Ishikawa (cell line): ENCODE results near the gene CDC42BPB.

Experiments
- CEBPB ChIP-seq: IDR thresholded peaks from 2 replicates; pipeline ENCODE4 v1.6.1; 2012
- CREB1 ChIP-seq: IDR thresholded peaks from 2 replicates; pipeline ENCODE4 v1.6.1; 2012; ENCODE audit warnings: low read depth
- EGR1 ChIP-seq: IDR thresholded peaks from 2 replicates; pipeline ENCODE4 v1.6.1; 2012
- EP300 ChIP-seq: IDR thresholded peaks from 2 replicates; pipeline ENCODE4 v1.6.1; 2012; ENCODE audit warnings: borderline replicate concordance
- FOXM1 ChIP-seq: IDR thresholded peaks from 2 replicates; pipeline ENCODE4 v1.6.1; 2012; ENCODE audit warnings: low read depth, borderline replicate concordance
- MAX ChIP-seq: IDR thresholded peaks from 2 replicates; pipeline ENCODE4 v1.6.1; 2012
- NFIC ChIP-seq: IDR thresholded peaks from 2 replicates; pipeline ENCODE4 v1.6.1; 2012
- RAD21 ChIP-seq: IDR thresholded peaks from 2 replicates; pipeline ENCODE4 v1.6.1; 2012; ENCODE audit warnings: low read depth
- REST ChIP-seq: IDR thresholded peaks from 2 replicates; pipeline ENCODE4 v1.6.1; 2012; ENCODE audit warnings: low read depth, mild to moderate bottlenecking
- TAF1 ChIP-seq: IDR thresholded peaks from 2 replicates; pipeline ENCODE4 v1.6.1; 2012; ENCODE audit warnings: low read depth, mild to moderate bottlenecking
- TCF12 ChIP-seq: IDR thresholded peaks from 2 replicates; pipeline ENCODE4 v1.6.1; 2012; ENCODE audit warnings: low read depth
- TEAD4 ChIP-seq: IDR thresholded peaks from 2 replicates; pipeline ENCODE4 v1.6.1; 2012
- YY1 ChIP-seq: IDR thresholded peaks from 2 replicates; pipeline ENCODE4 v1.6.1; 2012; ENCODE audit warnings: low read depth
- ZBTB7A ChIP-seq: IDR thresholded peaks from 2 replicates; pipeline ENCODE4 v1.6.1; 2012; ENCODE audit warnings: low read depth
- TF ChIP-seq, protein P1 (sequence below): IDR thresholded peaks from 2 replicates; pipeline ENCODE4 v1.6.1; 2012

Gene CDC42BPB

GRCh38 chr14:102982852-102983470 lies 74.4 kb downstream of the CDC42BPB start:
- no peak for TF ChIP-seq EGR1

DNA sequence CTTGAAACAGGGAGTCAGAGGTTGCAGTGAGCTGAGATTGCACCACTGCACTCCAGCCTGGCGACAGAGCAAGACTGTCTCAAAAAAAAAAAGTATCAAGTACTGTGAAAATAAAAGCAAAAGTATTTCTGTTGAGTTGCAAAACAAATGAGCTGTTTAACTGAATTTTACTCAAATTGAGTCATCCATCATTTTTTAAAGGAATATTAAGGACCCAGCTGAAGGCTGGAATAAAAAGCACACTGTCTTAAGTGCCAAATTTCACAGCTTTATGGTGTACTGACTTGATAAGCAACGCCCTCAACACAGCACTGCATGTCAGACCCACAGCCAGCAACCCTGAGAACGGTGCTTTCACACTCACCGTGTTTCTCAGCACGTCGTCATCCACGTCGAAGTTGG lies 76.9 kb downstream of the CDC42BPB start:
- TF ChIP-seq ZBTB7A (no peak), EP300 (no peak), RAD21 (no peak), MAX (no peak), REST (no peak), CEBPB (no peak), CREB1 (no peak), TCF12 (no peak), FOXM1 (no peak), NFIC (no peak)
- TF ChIP-seq, protein P1, sequence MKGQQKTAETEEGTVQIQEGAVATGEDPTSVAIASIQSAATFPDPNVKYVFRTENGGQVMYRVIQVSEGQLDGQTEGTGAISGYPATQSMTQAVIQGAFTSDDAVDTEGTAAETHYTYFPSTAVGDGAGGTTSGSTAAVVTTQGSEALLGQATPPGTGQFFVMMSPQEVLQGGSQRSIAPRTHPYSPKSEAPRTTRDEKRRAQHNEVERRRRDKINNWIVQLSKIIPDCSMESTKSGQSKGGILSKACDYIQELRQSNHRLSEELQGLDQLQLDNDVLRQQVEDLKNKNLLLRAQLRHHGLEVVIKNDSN, result no peak

DNA sequence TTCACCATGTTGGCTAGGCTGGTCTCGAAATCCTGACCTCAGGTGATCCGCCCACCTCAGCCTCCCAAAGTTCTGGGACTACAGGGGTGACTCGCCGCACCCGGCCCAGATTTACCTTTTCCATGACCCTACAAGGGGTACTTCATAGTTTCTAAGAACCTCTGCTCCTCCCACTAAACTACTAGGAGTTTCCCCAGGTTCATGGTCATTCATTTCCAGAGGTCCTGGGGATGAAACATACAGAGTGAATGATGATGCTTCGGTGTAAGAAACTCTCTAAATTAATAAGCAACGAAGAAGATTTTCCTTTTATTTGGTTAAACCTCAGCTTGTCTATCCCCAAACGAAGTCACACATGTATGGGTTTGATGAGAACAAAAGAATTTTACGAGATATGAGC lies 77.9 kb downstream of the CDC42BPB start:
- no peak for TF ChIP-seq TCF12
- TF ChIP-seq TEAD4, result no peak
- TF ChIP-seq YY1, result no peak
- no peak for TF ChIP-seq FOXM1
- no peak for TF ChIP-seq CEBPB
- TF ChIP-seq, protein P1, result no peak
- no peak for TF ChIP-seq RAD21

- TF ChIP-seq YY1 (no peak), ZBTB7A (no peak), REST (no peak), EGR1 (no peak), NFIC (no peak), MAX (no peak)
Measured at GRCh38 chr14:102977475-102977874, 79.9 kb downstream of the CDC42BPB start.

- TF ChIP-seq YY1 (no peak), ZBTB7A (no peak), CREB1 (no peak), NFIC (no peak), CEBPB (no peak), TEAD4 (no peak), FOXM1 (no peak), TCF12 (no peak), TAF1 (no peak), EGR1 (no peak), EP300 (no peak), RAD21 (no peak), MAX (no peak), REST (no peak)
- TF ChIP-seq, protein P1, result no peak
Measured at GRCh38 chr14:102975662-102976061, 81.7 kb downstream of the CDC42BPB start.
